HG03045 (cell line): Measurements from ENCODE around the gene SECISBP2.
"Not testable (repeated sequence)": the region's sequence is repeated elsewhere in the genome, so short reads cannot be mapped to it uniquely, and the experiment has no call there.

Source experiments
- ATAC-seq: cut with Tn5 transposase; IDR thresholded peaks from one replicate; pipeline ENCODE4 v1.9.1; 2021; ENCODE audit warnings: mild to moderate bottlenecking, moderate library complexity; ENCODE audit not compliant: unreplicated experiment

Gene SECISBP2

GRCh38 chr9:89318123-89319014 lies at the start of gene SECISBP2:
SECISBP2 (plus strand) TSS chr9:89318500; CDS start chr9:89318577, 77 bp downstream.
- peak; percentile 91 for ATAC-seq

- ATAC-seq, result no peak
Observed at GRCh38 chr9:89273528-89274279, 44.6 kb upstream of the SECISBP2 start.

- ATAC-seq, result no peak
Observed at GRCh38 chr9:89274838-89275237, 43.5 kb upstream of the SECISBP2 start.

DNA sequence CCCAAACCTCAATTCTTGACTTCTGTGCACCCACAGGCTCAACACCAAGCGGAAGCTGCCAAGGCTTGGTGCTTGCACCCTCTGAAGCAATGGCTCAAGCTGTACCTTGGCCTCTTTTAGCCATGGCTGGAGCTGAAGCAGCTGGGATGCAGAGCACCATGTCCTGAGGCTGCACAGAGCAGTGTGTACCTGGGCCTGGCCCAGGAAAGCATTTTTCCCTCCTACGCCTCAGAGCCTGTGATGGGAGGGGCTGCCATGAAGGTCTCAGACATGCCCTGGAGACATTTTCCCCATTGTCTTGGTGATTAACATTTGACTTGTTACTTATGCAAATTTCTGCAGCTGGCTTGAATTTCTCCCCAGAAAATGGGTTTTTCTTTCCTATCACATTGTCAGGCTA lies 42.3 kb upstream of the SECISBP2 start:
- ATAC-seq, result not testable (repeated sequence)

- no peak for ATAC-seq
Observed at GRCh38 chr9:89277043-89277442, 41.3 kb upstream of the SECISBP2 start.

DNA sequence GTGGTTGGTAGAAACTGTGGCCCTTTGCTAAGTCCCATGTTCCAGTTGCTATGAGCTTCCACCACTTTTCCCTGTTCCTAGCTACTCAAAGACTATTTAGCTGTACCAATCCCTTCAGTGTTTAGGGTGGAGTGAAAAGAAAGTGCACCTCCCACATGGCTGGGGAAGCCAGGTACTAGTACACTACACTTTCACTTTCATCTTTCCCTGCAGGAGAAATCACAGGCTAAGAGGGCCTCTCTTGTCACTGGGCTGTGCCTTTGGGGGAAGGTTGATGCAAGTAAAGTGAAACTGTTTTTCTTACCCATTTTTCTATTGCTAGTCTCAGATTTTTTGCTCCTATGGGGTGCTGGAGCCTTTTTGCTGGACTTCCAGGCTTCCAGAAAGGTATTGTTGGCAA lies 40.8 kb upstream of the SECISBP2 start:
- no peak for ATAC-seq

- ATAC-seq, result no peak
Observed at GRCh38 chr9:89278551-89278950, 39.7 kb upstream of the SECISBP2 start.

GRCh38 chr9:89278997-89279739 lies 39.1 kb upstream of the SECISBP2 start:
- no peak for ATAC-seq

DNA sequence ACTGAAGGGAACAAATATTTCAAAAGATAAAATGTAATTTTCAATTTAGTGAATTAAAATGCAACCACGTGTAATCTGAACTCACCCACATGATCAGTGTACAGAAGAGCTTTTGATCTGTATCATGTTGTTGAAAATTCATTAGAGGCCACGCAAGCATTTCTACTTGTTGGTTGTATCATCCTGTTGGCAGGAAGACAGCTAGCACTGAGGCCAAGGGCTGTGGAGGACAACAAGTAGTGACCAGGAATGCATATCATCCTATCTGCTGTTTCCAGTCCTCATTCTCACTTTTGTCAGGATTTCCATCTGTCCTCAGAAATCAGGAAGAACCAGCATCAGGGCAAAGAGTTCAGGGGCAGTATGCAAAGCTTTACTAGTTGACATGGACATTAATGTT lies 37.2 kb upstream of the SECISBP2 start:
- ATAC-seq, result no peak

DNA sequence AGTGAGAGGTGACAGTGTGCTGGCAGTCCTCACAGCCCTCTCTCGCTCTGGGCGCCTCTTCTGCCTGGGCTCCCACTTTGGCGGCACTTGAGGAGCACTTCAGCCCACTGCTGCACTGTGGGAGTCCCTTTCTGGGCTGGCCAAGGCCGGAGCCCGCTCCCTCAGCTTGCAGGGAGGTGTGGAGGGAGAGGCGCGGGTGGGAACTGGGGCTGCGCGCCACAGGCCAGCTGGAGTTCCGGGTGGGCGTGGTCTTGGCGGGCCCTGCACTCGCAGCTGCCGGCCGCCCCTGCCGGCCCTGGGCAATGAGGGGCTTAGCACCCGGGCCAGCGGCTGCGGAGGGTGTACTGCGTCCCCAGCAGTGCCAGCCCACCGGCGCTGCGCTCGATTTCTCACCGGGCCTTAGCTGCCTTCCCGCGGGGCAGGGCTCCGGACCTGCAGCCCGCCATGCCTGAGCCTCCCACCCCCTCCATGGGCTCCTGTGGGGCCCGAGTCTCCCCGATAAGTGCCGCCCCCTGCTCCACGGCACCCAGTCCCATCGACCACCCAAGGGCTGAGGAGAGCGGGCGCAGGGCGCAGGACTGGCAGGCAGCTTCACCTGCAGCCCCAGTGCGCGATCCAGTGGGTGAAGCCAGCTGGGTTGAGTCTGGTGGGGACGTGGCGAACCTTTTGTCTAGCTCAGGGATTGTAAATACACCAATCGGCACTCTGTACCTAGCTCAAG lies 35.9 kb upstream of the SECISBP2 start:
- not testable (repeated sequence) for ATAC-seq

DNA sequence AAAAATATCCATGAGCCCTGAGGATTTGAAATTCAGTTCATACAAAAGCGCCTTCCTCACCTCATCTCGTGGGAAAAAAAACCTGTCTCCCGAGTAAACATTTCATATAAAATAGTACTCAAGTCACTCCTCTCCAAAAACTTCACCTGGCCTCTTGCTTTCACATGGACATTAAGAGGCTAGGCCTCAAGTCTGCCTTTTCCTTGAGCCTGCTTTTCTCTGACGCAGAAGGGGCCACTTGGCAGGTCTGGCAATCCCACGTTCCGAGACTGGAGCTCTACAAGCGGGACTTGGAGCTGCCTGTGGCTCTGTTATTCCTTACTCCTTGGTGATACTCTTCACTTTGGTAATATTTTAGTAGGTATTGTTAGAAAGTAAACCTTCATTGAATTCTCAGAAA lies 34.2 kb upstream of the SECISBP2 start:
- ATAC-seq, result no peak

DNA sequence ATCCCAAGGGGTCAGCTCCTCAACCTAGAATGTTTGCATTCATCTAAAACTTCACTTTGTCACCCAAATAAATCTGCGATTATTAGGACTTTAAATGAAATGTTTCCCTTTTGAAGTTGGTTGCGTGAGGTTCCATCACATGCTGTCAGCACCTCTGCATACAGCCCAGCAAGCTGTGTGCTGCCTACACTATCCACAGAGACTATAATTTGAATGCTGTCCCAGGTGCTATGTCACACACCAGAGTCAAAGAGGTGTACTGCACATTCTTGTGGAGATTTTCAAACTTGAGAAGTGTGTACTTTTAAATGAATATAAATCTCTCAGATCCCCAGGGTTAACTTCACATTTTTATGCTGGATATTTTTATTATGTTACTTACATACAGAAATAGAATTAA lies 26.6 kb upstream of the SECISBP2 start:
- ATAC-seq, result no peak

- no peak for ATAC-seq
Observed at GRCh38 chr9:89293014-89293413, 25.3 kb upstream of the SECISBP2 start.

DNA sequence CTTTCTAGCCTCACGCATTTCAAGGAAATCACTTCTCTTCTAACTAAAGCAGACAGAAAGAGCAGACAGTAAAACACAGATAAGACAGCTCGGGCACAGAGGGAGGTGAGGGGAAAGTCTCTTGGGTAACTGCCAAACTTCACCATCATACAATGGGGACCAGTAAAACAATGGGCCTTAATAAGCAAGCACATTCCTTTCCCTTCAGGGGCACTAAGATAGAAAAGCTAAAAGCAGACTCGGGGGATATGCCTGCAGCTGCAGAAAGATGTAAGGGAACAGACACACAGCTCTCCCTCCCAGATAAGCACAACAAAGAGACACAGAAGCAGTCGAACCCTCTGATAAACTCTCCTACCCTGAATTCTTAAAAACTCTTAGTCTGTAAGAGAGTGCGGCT lies 22.9 kb upstream of the SECISBP2 start:
- ATAC-seq, result no peak

GRCh38 chr9:89301996-89302395 lies 16.3 kb upstream of the SECISBP2 start:
- ATAC-seq, result not testable (repeated sequence)

DNA sequence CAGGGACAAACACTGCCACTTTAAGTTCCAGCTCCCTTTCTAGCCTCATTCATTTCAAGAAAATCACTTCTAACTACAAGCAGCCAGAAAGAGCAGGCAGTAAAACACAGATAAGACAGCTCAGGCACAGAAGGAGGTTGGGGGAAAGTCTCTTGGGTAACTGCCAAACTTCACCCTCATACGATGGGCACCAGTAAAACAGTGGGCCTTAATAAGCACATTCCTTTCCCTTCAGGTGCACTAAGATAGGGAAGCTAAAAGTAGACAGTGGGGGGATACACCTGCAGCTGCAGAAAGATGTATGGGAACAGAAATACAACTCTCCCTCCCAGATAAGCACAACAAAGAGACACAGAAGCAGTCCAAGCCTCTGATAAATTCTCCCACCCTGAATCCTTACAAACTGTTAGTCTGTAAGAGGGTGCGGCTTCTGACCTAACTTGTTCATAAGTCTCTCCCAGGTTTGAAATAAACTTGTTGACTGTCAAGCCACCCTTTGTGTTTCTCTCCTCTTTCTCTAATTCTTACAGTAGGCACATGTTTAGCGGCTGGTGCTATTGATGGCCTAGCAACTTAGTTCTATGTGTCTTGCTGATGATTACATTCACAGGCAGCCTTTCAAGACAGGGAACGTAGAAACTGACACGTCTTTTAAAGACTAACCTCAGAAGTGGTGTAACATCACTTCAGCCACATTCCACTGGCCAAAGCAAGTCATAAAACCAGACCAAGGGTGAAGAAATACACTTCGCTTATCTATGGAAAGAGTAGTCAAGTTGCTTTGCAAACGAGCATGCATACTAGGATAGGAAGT lies 14.1 kb upstream of the SECISBP2 start:
- ATAC-seq, result peak; percentile 28

DNA sequence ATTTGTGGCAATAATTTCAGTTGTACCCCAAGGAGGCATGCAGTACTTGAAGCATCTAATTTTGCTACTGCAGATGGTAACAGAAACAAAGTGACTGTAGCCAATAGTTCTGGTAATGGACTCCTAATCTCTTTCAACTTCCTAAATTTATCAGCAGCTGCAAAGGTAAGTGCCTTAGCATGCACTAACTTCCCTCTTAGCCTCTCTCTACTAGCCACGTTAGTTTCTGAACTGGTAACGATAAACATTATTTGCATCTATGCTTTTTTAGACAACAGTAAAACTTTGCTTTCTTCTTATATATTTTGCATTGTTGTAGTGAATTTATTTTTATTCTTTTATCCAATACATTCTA lies 13.5 kb upstream of the SECISBP2 start:
- peak; percentile 60 for ATAC-seq

GRCh38 chr9:89305868-89306267 lies 12.4 kb upstream of the SECISBP2 start:
- no peak for ATAC-seq

DNA sequence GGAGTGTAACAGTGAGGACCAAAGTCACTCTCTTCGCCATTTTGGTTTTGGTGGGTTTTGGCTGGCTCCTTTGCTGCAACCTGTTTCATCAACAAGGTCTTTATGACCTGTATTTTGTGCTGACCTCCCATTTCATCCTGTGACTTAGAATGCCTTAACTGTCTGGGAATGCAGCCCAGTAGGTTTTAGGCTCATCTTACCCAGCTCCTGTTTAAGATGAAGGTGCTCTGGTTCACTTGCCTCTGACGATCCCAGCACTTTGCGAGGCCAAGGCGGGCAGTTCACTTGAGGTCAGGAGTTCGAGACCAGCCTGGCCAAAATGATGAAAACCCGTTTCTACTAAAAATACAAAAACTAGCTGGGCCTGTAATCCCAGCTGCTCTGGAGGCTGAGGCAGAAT lies 9.1 kb upstream of the SECISBP2 start:
- no peak for ATAC-seq
